MM.1S (cell line): ENCODE results near the gene MTMR12.

ENCODE experiments used
- DNase-seq: peaks from one replicate; pipeline ENCODE4 v3.0.0-alpha.2; 2015
- H2AFZ ChIP-seq: fragments of 300-600 bp; sonication (generic); 2 replicates; pipeline ENCODE4 v1.6.0; 2016; ENCODE audit warnings: antibody characterized with exemption, low read length
- H3F3A ChIP-seq: fragments of 300-600 bp; sonication (generic); 2 replicates; pipeline ENCODE4 v1.6.1; 2016; ENCODE audit warnings: mild to moderate bottlenecking, antibody characterized with exemption, low read length, moderate library complexity, mixed read lengths; ENCODE audit not compliant: insufficient read depth
- H3K27ac ChIP-seq: fragments of 300-600 bp; sonication (generic); 2 replicates; pipeline ENCODE4 v1.5.1; 2016; ENCODE audit warnings: mild to moderate bottlenecking, low read length
- H3K27me3 ChIP-seq: fragments of 300-600 bp; sonication (generic); replicated peaks from 2 replicates; pipeline ENCODE4 v1.6.0; 2016; ENCODE audit warnings: low read length; ENCODE audit not compliant: insufficient read depth
- H3K36me3 ChIP-seq: fragments of 300-600 bp; sonication (generic); replicated peaks from 2 replicates; pipeline ENCODE4 v1.6.1; 2016; ENCODE audit warnings: mild to moderate bottlenecking, low read length, mixed read lengths; ENCODE audit not compliant: insufficient read depth
- H3K4me1 ChIP-seq: fragments of 300-600 bp; sonication (generic); 2 replicates; pipeline ENCODE4 v1.6.1; 2016; ENCODE audit warnings: low read length, mixed read lengths
- H3K4me2 ChIP-seq: fragments of 300-600 bp; sonication (generic); 2 replicates; pipeline ENCODE4 v1.6.0; 2016; ENCODE audit warnings: low read depth, low read length
- H3K4me3 ChIP-seq: fragments of 300-600 bp; sonication (generic); 2 replicates; pipeline ENCODE4 v1.5.1; 2016; ENCODE audit warnings: low read length, mixed read lengths
- H3K79me2 ChIP-seq: fragments of 300-600 bp; sonication (generic); 2 replicates; pipeline ENCODE4 v1.6.1; 2016; ENCODE audit warnings: mixed run types, low read length, mixed read lengths
- H3K9ac ChIP-seq: fragments of 300-600 bp; sonication (generic); 2 replicates; pipeline ENCODE4 v1.6.1; 2016; ENCODE audit warnings: low read length, mixed read lengths
- H3K9me2 ChIP-seq: fragments of 300-600 bp; sonication (generic); replicated peaks from 2 replicates; pipeline ENCODE4 v1.6.1; 2016; ENCODE audit warnings: mild to moderate bottlenecking, low read length, mixed read lengths; ENCODE audit not compliant: insufficient read depth
- H3K9me3 ChIP-seq: fragments of 300-600 bp; sonication (generic); replicated peaks from 2 replicates; pipeline ENCODE4 v1.6.1; 2016; ENCODE audit warnings: mild to moderate bottlenecking, low read length, mixed read lengths; ENCODE audit not compliant: insufficient read depth
- H4K20me1 ChIP-seq: fragments of 300-600 bp; sonication (generic); 2 replicates; pipeline ENCODE4 v1.6.1; 2016; ENCODE audit warnings: mild to moderate bottlenecking, low read length, moderate library complexity, mixed read lengths; ENCODE audit not compliant: insufficient read depth
- EZH2 ChIP-seq: fragments of 300-600 bp; sonication (generic); optimal IDR thresholded peaks from 2 replicates; pipeline ENCODE3; 2017; ENCODE audit warnings: low read depth, mild to moderate bottlenecking, antibody characterized with exemption, low read length, mixed read lengths
- EZH2phosphoT487 ChIP-seq: fragments of 300-600 bp; sonication (generic); IDR thresholded peaks from 2 replicates; pipeline ENCODE4 v1.6.1; 2018; ENCODE audit warnings: antibody characterized with exemption, low read length
- TF ChIP-seq, protein P1 (sequence below): fragments of 300-600 bp; sonication (generic); IDR thresholded peaks from 2 replicates; pipeline ENCODE4 v1.5.1; 2016; ENCODE audit warnings: antibody characterized with exemption, low read length, mixed read lengths

Gene MTMR12

DNA sequence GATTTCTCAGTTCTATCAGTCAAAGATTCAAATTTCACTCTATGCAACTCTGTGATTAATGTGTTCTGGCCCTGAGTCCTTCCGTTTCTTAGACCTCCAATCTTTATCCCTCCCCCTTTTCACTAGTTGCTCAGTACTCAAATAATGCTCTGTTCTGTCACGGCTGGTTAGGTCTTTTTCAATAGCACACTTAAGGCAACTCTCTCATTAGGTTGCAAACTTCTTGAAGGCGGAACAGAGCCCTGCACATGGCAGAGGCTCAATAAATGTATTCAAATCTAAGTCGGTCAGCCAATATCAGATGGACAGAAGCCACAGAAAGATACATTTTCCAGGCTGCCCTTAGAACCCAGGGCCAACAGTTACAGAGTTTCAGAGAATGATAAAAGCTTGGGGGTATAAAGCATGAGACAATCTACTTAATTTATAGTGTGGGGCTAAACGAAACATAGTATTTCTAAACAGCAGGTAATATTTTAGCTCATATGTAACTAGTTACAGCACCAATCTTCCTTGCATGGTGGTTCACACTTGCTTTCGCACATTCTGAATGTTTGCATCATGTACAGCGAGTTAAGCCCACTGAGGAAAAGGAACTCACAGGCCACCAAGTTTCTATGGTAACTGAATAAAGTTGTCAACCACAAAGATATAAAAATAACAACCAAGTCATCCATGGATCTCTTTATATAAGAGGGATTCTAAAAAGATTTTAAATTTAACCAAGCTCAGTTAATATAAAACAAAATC, 71.5 kb downstream of the MTMR12 start:
- no peaks in the 10 kb centered on the region for H3K27me3 ChIP-seq
- peaks cover 5% of the 10 kb centered on the region; the same call in 1 of the 2 replicates for H3K36me3 ChIP-seq
- no peak overlapping the region for H3K27ac ChIP-seq
- no peaks in the 10 kb centered on the region for H3F3A ChIP-seq
- H2AFZ ChIP-seq = no peak overlapping the region
- H3K4me2 ChIP-seq = no peak overlapping the region
- no peaks in the 10 kb centered on the region for H3K4me1 ChIP-seq
- TF ChIP-seq, protein P1, sequence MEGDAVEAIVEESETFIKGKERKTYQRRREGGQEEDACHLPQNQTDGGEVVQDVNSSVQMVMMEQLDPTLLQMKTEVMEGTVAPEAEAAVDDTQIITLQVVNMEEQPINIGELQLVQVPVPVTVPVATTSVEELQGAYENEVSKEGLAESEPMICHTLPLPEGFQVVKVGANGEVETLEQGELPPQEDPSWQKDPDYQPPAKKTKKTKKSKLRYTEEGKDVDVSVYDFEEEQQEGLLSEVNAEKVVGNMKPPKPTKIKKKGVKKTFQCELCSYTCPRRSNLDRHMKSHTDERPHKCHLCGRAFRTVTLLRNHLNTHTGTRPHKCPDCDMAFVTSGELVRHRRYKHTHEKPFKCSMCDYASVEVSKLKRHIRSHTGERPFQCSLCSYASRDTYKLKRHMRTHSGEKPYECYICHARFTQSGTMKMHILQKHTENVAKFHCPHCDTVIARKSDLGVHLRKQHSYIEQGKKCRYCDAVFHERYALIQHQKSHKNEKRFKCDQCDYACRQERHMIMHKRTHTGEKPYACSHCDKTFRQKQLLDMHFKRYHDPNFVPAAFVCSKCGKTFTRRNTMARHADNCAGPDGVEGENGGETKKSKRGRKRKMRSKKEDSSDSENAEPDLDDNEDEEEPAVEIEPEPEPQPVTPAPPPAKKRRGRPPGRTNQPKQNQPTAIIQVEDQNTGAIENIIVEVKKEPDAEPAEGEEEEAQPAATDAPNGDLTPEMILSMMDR = no peak
- TF ChIP-seq EZH2phosphoT487 (no peak), EZH2 (no peak)
- H3K79me2 ChIP-seq = no peaks in the 10 kb centered on the region
- no peak for DNase-seq
- H3K9me3 ChIP-seq = no peaks in the 10 kb centered on the region
- no peaks in the 10 kb centered on the region for H3K9me2 ChIP-seq
- no peaks in the 10 kb centered on the region for H4K20me1 ChIP-seq
- H3K9ac ChIP-seq = no peak overlapping the region
- H3K4me3 ChIP-seq = no peak overlapping the region

DNA sequence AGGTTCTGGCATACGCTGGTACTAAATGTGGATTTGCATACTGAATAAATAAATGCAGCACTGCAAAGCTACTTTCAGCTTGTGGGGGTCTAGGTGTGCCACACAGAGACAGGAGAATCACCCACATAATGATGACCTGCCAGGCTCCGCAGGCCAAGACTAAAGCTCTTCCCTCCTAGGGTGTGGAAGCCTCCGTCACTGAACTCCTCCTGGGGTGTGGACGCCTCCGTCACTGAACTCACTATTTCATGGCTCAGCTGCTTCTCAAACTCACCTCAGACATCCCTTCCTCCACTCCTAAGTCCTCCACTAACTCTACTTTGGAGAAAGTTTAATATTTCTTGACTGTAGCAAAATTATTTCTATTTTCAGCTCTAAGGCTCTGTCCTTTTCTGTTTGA, 73.4 kb downstream of the MTMR12 start:
- DNase-seq = no peak
- Histone ChIP-seq H3K27me3 (no peaks in the 10 kb centered on the region), H3K36me3 (peaks cover 8% of the 10 kb centered on the region; the same call in 1 of the 2 replicates), H3K79me2 (no peaks in the 10 kb centered on the region), H3F3A (no peaks in the 10 kb centered on the region), H3K27ac (no peak overlapping the region), H3K9me2 (no peaks in the 10 kb centered on the region), H3K9ac (no peak overlapping the region), H3K4me3 (no peak overlapping the region), H3K4me1 (no peaks in the 10 kb centered on the region), H3K9me3 (no peaks in the 10 kb centered on the region), H4K20me1 (no peaks in the 10 kb centered on the region), H3K4me2 (no peak overlapping the region), H2AFZ (no peak overlapping the region)
- no peak for TF ChIP-seq EZH2
- TF ChIP-seq, protein P1 = no peak
- TF ChIP-seq EZH2phosphoT487 = no peak

GRCh38 chr5:32233696-32234447, 78.9 kb downstream of the MTMR12 start:
- Histone ChIP-seq H4K20me1 (no peaks in the 10 kb centered on the region), H2AFZ (no peak overlapping the region), H3K9me3 (no peaks in the 10 kb centered on the region), H3K9me2 (no peaks in the 10 kb centered on the region), H3K4me3 (no peak overlapping the region), H3F3A (peaks cover 5% of the 10 kb centered on the region; the same call in 1 of the 2 replicates), H3K36me3 (peaks cover 3% of the 10 kb centered on the region), H3K27ac (no peak overlapping the region), H3K9ac (no peak overlapping the region), H3K79me2 (peaks cover 4% of the 10 kb centered on the region; the same call in 1 of the 2 replicates), H3K4me1 (peaks cover 6% of the 10 kb centered on the region; the same call in 1 of the 2 replicates), H3K27me3 (no peaks in the 10 kb centered on the region), H3K4me2 (no peak overlapping the region)
- no peak for DNase-seq
- TF ChIP-seq, protein P1 = no peak
- TF ChIP-seq EZH2 (no peak), EZH2phosphoT487 (no peak)
